Hepatocyte (in vitro differentiated cells): ENCODE results near the gene EDDM13. TPM values are rescaled to one million over a fixed set of nuclear protein-coding genes. Genes with fewer than 3 reads are reported as not detected.

ENCODE experiments used
- DNase-seq: peaks from one replicate; pipeline ENCODE4 v3.0.0-alpha.2; 2016; ENCODE audit warnings: low spot score
- H2AFZ ChIP-seq: fragments of 200-600 bp; sonication (generic); 2 replicates; pipeline ENCODE4 v1.6.0; 2016; ENCODE audit warnings: antibody characterized with exemption, mild to moderate bottlenecking
- H3K27ac ChIP-seq: fragments of 200-600 bp; sonication (generic); 2 replicates; pipeline ENCODE4 v1.5.1; 2016; ENCODE audit warnings: mild to moderate bottlenecking
- H3K27me3 ChIP-seq: fragments of 200-600 bp; sonication (generic); 2 replicates; pipeline ENCODE4 v1.6.1; 2016
- H3K36me3 ChIP-seq: fragments of 200-600 bp; sonication (generic); replicated peaks from 2 replicates; pipeline ENCODE4 v1.5.1; 2016; ENCODE audit warnings: low read depth; ENCODE audit not compliant: insufficient read depth
- H3K4me1 ChIP-seq: fragments of 200-600 bp; sonication (generic); 2 replicates; pipeline ENCODE4 v1.5.1; 2016; ENCODE audit warnings: mild to moderate bottlenecking, moderate library complexity; ENCODE audit not compliant: insufficient read depth
- H3K4me2 ChIP-seq: fragments of 200-600 bp; sonication (generic); 2 replicates; pipeline ENCODE4 v1.6.0; 2016
- H3K4me3 ChIP-seq: fragments of 200-600 bp; sonication (generic); 2 replicates; pipeline ENCODE4 v1.5.1; 2016; ENCODE audit warnings: mild to moderate bottlenecking
- H3K79me2 ChIP-seq: fragments of 200-600 bp; sonication (generic); 2 replicates; pipeline ENCODE4 v1.6.0; 2017; ENCODE audit warnings: mild to moderate bottlenecking
- H3K9me2 ChIP-seq: fragments of 200-600 bp; sonication (generic); replicated peaks from 2 replicates; pipeline ENCODE4 v1.6.0; 2017; ENCODE audit warnings: mild to moderate bottlenecking; ENCODE audit not compliant: insufficient read depth
- H3K9me3 ChIP-seq: fragments of 200-600 bp; sonication (generic); 2 replicates; pipeline ENCODE4 v1.5.1; 2016; ENCODE audit warnings: low read depth, mild to moderate bottlenecking
- H4K20me1 ChIP-seq: fragments of 200-600 bp; sonication (generic); 2 replicates; pipeline ENCODE4 v1.6.0; 2016; ENCODE audit warnings: mild to moderate bottlenecking; ENCODE audit not compliant: insufficient read depth, poor library complexity, severe bottlenecking
- CTCF ChIP-seq: fragments of 200-600 bp; sonication (generic); IDR thresholded peaks from 2 replicates; pipeline ENCODE4 v1.5.1; 2016; ENCODE audit warnings: antibody characterized with exemption, mild to moderate bottlenecking; ENCODE audit not compliant: poor library complexity
- EZH2 ChIP-seq: fragments of 200-600 bp; sonication (generic); IDR thresholded peaks from 2 replicates; pipeline ENCODE4 v1.6.1; 2016; ENCODE audit warnings: antibody characterized with exemption, mild to moderate bottlenecking, borderline replicate concordance
- EZH2phosphoT487 ChIP-seq: fragments of 200-600 bp; sonication (generic); IDR thresholded peaks from one replicate; pipeline ENCODE4 v1.6.1; 2018; ENCODE audit warnings: antibody characterized with exemption, mild to moderate bottlenecking, low read depth, moderate library complexity; ENCODE audit not compliant: unreplicated experiment, severe bottlenecking
- WGBS: methylation state at CpG from one replicate; pipeline ENCODE4 v1.1.6; 2016; ENCODE audit warnings: low lambda C conversion rate; ENCODE audit errors: missing lambda C conversion rate; 5-methylcytosine and 5-hydroxymethylcytosine counted together
- polyA plus RNA-seq: library from polyadenylated mRNA; unstranded; fragments of >200 nt; fragmentation: Nextera tagmentation; extraction: Ambion mirVana; gene quantifications from 2 replicates; pipeline ENCODE4 v1.2.1, GENCODE V29; 2016
- total RNA-seq: library from RNA; depleted of rRNA; stranded (reverse); fragments of >200 nt; gene quantifications from 2 replicates; pipeline ENCODE4 v1.2.3, GENCODE V29; 2014

Gene EDDM13
- total and polyA plus RNA-seq, 2 experiments from 2014 or later = not detected

- Histone ChIP-seq H3K9me3 (no peaks in the 10 kb centered on the region), H3K79me2 (peaks cover 5% of the 10 kb centered on the region), H3K4me2 (peak overlapping the region; percentile 76), H3K9me2 (no peaks in the 10 kb centered on the region), H3K27ac (peak overlapping the region; percentile 97), H3K36me3 (no peaks in the 10 kb centered on the region), H4K20me1 (no peaks in the 10 kb centered on the region), H3K4me3 (peak overlapping the region; percentile 21), H3K27me3 (no peaks in the 10 kb centered on the region), H3K4me1 (peaks cover 7% of the 10 kb centered on the region), H2AFZ (peak overlapping the region; percentile 63)
- TF ChIP-seq EZH2phosphoT487 = no peak
- no peak for TF ChIP-seq EZH2
- no peak for TF ChIP-seq CTCF
- WGBS = under 1% methylated on average over 9 of the region's 9 CpGs
- peak; percentile 58 for DNase-seq
Measured at GRCh38 chr19:56314018-56314380, 41.5 kb downstream of the EDDM13 start.

- Histone ChIP-seq H3K4me2 (peak within 1 kb of the TSS; percentile 77), H3K9me3 (no peaks in the 10 kb centered on the region), H3K4me3 (peak within 1 kb of the TSS; percentile 22), H4K20me1 (no peaks in the 10 kb centered on the region), H3K27me3 (no peaks in the 10 kb centered on the region), H3K4me1 (peaks cover 7% of the 10 kb centered on the region), H3K9me2 (no peaks in the 10 kb centered on the region), H2AFZ (peak within 1 kb of the TSS; percentile 63), H3K79me2 (peaks cover 5% of the 10 kb centered on the region), H3K36me3 (no peaks in the 10 kb centered on the region), H3K27ac (peak within 1 kb of the TSS; percentile 97)
- TF ChIP-seq EZH2 (no peak), CTCF (no peak)
- WGBS = under 1% methylated on average over 35 of the region's 47 CpGs
- peak; percentile 98 for DNase-seq
Measured at GRCh38 chr19:56314381-56315076, 42.0 kb downstream of the EDDM13 start, which contains the start of gene ZSCAN5A. Gene ZSCAN5A (minus strand): TSS chr19:56314839. CDS start chr19:56225046, 89,793 bp downstream.

- DNase-seq = peak; percentile 97
- peaks cover 5% of the 10 kb centered on the region for H3K79me2 ChIP-seq
- peak overlapping the region; percentile 77 for H3K4me2 ChIP-seq
- 7% methylated on average over 37 of the region's 37 CpGs for WGBS
- peak overlapping the region; percentile 38 for H2AFZ ChIP-seq
- H3K9me3 ChIP-seq = no peaks in the 10 kb centered on the region
- peak overlapping the region; percentile 22 for H3K4me3 ChIP-seq
- no peaks in the 10 kb centered on the region for H3K36me3 ChIP-seq
- peak overlapping the region; percentile 97 for H3K27ac ChIP-seq
- TF ChIP-seq EZH2 (no peak), CTCF (no peak), EZH2phosphoT487 (no peak)
- H3K9me2 ChIP-seq = no peaks in the 10 kb centered on the region
- H4K20me1 ChIP-seq = no peaks in the 10 kb centered on the region
- peaks cover 7% of the 10 kb centered on the region for H3K4me1 ChIP-seq
- H3K27me3 ChIP-seq = no peaks in the 10 kb centered on the region
Measured at GRCh38 chr19:56315077-56315828, 42.7 kb downstream of the EDDM13 start.
